Immature natural killer cell (primary cell): ENCODE measurements around the gene APC. TPM values are rescaled to one million over a fixed set of nuclear protein-coding genes. Genes with fewer than 3 reads are reported as not detected.

Experiments used
- DNase-seq, 3 donors: peaks; one replicate each; pipeline ENCODE4 v3.0.0; 2022; ENCODE audit warnings: mixed read lengths in 1 of 3
- H3K27ac Mint-ChIP-seq, 6 donors: one replicate each; pipeline ENCODE4 v1.8.0; 2020; ENCODE audit warnings: mixed read lengths in 6 of 6, mild to moderate bottlenecking in 5 of 6, inconsistent platforms in 4 of 6, moderate library complexity in 3 of 6
- H3K27me3 Mint-ChIP-seq, 3 donors: one replicate each; pipeline ENCODE4 v1.8.0; 2020 to 2021; ENCODE audit warnings: low read depth in 3 of 3, mild to moderate bottlenecking in 3 of 3, mixed read lengths in 3 of 3, moderate library complexity in 3 of 3, inconsistent platforms in 1 of 3
- H3K36me3 Mint-ChIP-seq, 3 donors: one replicate each; pipeline ENCODE4 v1.8.0; 2020; ENCODE audit warnings: mixed read lengths in 3 of 3, inconsistent platforms in 2 of 3, mild to moderate bottlenecking in 2 of 3
- H3K4me1 Mint-ChIP-seq, 2 donors: one replicate each; pipeline ENCODE4 v1.8.0; 2020; ENCODE audit warnings: inconsistent platforms in 2 of 2, mild to moderate bottlenecking in 2 of 2, mixed read lengths in 2 of 2, moderate library complexity in 1 of 2
- H3K4me3 Mint-ChIP-seq, 5 donors: one replicate each; pipeline ENCODE4 v1.8.0; 2020; ENCODE audit warnings: mild to moderate bottlenecking in 5 of 5, mixed read lengths in 5 of 5, inconsistent platforms in 3 of 5, moderate library complexity in 3 of 5
- H3K9me3 Mint-ChIP-seq, 6 donors: one replicate each; pipeline ENCODE4 v1.8.0; 2020; ENCODE audit warnings: mild to moderate bottlenecking in 6 of 6, mixed read lengths in 6 of 6, inconsistent platforms in 4 of 6, moderate library complexity in 3 of 6
- polyA plus RNA-seq, 3 donors: library from polyadenylated mRNA; unstranded; fragments of 300-500 nt; fragmentation: Illumina TruSeq; gene quantifications; one replicate each; pipeline ENCODE4 v1.2.3, GENCODE V29; 2021

The APC gene
- polyA plus RNA-seq, 3 donors from 2014 or later: 6.1 to 36.5 (median 14.3) TPM

DNA sequence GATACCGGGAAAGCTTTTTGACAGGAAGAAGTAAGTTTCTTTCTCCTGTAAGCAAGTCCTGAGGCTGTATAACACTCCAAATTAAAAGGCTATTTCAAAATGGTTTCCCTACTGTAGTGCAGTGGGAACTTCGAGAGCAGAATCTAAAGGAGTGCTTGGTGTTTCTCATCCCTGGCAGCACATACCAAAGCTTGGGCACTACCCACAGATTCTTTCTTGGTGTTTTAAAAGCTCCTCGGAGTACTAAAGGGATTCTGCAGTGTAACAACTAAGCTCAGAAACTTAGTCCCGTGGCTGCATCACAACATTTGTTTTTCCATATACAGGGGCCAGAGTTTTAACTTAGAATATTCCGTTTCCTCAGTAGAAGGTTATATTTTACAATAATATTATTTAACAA, 5.6 kb upstream of the APC start:
- H3K27me3 Mint-ChIP-seq: no peaks in the 10 kb centered on the region
- peaks cover 16 to 31% of the 10 kb centered on the region in 2 donors for H3K4me1 Mint-ChIP-seq
- no peak for DNase-seq
- no peak overlapping the region for H3K27ac Mint-ChIP-seq
- no peaks in the 10 kb centered on the region for H3K9me3 Mint-ChIP-seq
- H3K36me3 Mint-ChIP-seq: no peaks in the 10 kb centered on the region
- no peak overlapping the region for H3K4me3 Mint-ChIP-seq

DNA sequence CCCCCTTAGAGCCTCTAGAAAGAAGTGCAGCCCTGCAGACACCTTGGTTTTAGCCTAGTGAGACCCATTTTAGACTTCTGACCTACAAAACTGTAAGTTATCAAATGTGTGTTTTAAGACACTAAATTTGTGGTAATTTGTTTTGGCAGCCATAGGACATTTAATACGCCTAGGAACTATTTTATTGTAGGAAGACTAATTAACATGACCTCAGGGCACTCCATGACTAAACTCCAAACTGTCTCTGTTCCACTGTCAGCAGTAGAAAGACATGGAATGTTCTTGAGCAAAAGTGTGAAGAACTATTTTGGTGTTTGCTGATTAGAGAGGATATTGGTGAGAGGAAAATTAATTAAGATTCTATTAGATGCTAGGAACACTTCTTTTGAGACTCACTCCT, 4.1 kb upstream of the APC start:
- Mint-ChIP-seq H3K36me3 (no peaks in the 10 kb centered on the region), H3K4me1 (peaks cover 28 to 40% of the 10 kb centered on the region in 2 donors), H3K9me3 (no peaks in the 10 kb centered on the region), H3K27ac (no peak overlapping the region), H3K27me3 (peaks cover 0 to 4% (median 3%) of the 10 kb centered on the region in 3 donors), H3K4me3 (no peak overlapping the region)
- no peak for DNase-seq

DNA sequence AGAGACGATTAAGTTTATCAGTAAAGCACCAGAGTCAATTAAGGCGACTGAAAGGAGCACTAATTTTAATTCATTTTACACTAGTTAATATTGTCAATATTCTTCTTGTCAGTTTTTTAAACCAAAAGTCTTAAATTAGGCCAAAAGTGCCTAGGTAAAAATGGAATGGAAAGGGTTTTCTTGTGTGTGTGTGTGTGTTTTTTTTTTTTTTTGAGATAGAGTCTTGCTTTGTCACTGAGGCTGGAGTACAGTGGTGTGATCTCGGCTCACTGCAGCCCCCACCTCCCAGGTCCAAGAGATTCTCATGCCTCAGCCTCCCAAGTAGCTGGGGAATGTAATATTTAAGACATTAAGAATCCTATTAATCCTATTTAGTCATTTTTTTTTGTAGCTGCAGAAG, 3.1 kb upstream of the APC start:
- no peak for DNase-seq
- H3K27me3 Mint-ChIP-seq: peaks cover 0 to 4% (median 3%) of the 10 kb centered on the region in 3 donors
- no peaks in the 10 kb centered on the region for H3K9me3 Mint-ChIP-seq
- H3K4me3 Mint-ChIP-seq: no peak overlapping the region
- H3K4me1 Mint-ChIP-seq: peaks cover 19 to 30% of the 10 kb centered on the region in 2 donors
- no peaks in the 10 kb centered on the region for H3K36me3 Mint-ChIP-seq
- no peak overlapping the region for H3K27ac Mint-ChIP-seq

DNA sequence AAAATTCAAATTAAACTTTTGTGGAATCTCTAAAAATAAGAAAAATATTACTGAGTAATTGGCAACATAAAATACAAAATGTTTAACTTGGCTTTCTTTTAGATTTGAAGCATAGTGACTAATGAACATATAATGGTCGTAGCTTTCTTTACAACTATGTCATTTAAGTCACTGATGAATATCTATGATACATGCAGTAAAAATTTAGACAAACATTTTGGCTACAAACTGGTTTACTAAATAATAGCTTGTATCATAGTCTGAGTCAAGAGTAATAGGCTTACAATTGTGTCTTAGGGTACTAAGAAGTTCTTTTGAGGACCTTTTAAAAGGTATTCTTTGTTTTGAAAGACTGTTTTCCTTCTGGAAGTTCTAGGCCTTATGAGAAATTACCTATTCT, 2.0 kb upstream of the APC start:
- Mint-ChIP-seq H3K4me1 (peaks cover 19% of the 10 kb centered on the region in 2 donors), H3K9me3 (no peaks in the 10 kb centered on the region), H3K27me3 (peaks cover 0 to 4% (median 3%) of the 10 kb centered on the region in 3 donors), H3K27ac (no peak overlapping the region), H3K36me3 (no peaks in the 10 kb centered on the region), H3K4me3 (no peak overlapping the region)
- DNase-seq: no peak

DNA sequence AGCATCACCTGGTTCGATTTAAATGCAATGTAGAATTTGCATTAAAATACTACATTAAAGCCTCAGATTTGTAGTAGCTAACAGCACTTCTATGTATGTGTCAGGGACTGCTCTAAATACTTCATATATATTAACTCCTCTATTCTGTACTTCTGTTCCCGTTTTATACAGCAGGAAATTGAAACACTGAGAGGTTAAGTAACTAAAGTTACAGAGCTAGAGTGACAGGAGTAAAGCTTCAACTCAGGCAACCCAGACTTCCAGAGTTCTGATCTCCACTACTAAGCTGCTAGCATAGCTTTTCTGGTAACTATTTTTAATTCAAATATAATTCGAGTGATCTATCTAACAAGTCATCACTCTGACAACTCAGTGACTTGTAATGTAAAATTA, 619 bp upstream of the APC start:
- H3K4me1 Mint-ChIP-seq: peaks cover 19 to 21% of the 10 kb centered on the region in 2 donors
- peak overlapping the region; percentile 87 to 99 (median 96) for H3K4me3 Mint-ChIP-seq
- peaks cover 0 to 4% (median 3%) of the 10 kb centered on the region in 3 donors for H3K27me3 Mint-ChIP-seq
- H3K27ac Mint-ChIP-seq: peak overlapping the region in 4 of 6 donors; percentile 71 to 94 (median 92)
- DNase-seq: peak in 1 of 3 donors; percentile 4
- H3K36me3 Mint-ChIP-seq: no peaks in the 10 kb centered on the region
- no peaks in the 10 kb centered on the region for H3K9me3 Mint-ChIP-seq

DNA sequence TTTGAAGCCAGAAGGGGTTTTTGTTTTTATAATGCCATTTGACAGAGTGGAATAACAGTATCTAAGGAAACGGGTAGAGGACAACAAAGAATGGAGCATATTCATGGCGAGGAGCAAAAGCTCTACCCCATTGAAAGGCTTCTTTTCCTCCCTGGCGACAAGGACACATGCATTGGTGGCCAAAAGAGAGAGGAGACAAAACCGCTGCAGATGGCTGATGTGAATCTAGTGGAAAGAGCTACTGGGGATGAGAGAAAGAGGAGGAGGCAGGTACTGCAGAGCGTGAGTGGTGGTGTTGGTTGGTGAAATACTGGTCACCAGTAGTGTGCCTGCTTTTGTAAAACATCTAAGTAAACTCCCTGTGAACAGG, 491 bp downstream of the APC start:
- peaks cover 23% of the 10 kb centered on the region in 2 donors for H3K4me1 Mint-ChIP-seq
- no peaks in the 10 kb centered on the region for H3K36me3 Mint-ChIP-seq
- peaks cover 0 to 4% (median 3%) of the 10 kb centered on the region in 3 donors for H3K27me3 Mint-ChIP-seq
- peak in 1 of 3 donors; percentile 9 for DNase-seq
- H3K27ac Mint-ChIP-seq: peak overlapping the region; percentile 71 to 94 (median 88)
- H3K9me3 Mint-ChIP-seq: no peaks in the 10 kb centered on the region
- peak overlapping the region; percentile 87 to 99 (median 96) for H3K4me3 Mint-ChIP-seq

DNA sequence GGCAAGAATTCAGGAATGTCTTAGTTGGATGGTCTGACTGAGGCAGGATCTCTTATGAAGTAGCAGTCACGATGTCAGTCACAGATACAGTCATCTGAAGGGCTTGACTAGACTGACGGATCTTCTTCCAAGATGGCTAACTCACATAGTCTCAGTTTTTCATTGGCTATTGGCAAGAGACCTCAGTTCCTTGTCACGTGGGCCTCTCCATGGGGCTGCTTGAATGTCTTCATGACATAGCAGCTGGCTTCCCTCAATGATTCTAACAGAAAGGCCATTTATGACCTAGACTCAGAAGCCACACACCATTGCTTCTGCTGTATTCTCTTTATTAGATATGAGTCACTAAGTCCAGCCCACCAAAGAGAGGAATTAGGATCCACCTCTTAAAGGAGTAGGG, 4.7 kb downstream of the APC start:
- Mint-ChIP-seq H3K9me3 (no peaks in the 10 kb centered on the region), H3K27ac (no peak overlapping the region), H3K27me3 (peaks cover 0 to 4% (median 3%) of the 10 kb centered on the region in 3 donors), H3K4me1 (peaks cover 19 to 25% of the 10 kb centered on the region in 2 donors), H3K36me3 (no peaks in the 10 kb centered on the region), H3K4me3 (no peak overlapping the region)
- no peak for DNase-seq

DNA sequence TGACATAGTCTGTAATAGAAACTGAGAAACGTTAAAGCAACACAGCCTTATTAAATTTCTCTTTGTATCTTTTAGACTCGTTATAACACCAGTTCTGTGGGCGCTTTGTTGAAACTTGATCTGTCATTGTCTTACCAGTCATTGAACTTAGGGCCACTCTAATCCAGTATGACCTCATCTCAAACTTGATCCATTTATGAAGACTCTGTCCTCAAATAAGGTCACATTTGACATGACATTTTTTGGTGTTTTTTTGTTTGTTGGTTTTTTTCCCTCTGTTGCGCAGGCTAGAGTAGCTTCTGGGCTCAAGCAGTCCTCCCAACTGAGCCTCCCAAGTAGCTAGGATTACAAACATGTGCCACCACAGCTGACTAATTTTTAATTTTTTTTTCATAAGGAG, 5.9 kb downstream of the APC start:
- no peak for DNase-seq
- H3K4me1 Mint-ChIP-seq: peaks cover 12 to 13% of the 10 kb centered on the region in 2 donors
- H3K27ac Mint-ChIP-seq: no peak overlapping the region
- H3K4me3 Mint-ChIP-seq: no peak overlapping the region
- H3K9me3 Mint-ChIP-seq: no peaks in the 10 kb centered on the region
- H3K36me3 Mint-ChIP-seq: no peaks in the 10 kb centered on the region
- H3K27me3 Mint-ChIP-seq: no peaks in the 10 kb centered on the region

DNA sequence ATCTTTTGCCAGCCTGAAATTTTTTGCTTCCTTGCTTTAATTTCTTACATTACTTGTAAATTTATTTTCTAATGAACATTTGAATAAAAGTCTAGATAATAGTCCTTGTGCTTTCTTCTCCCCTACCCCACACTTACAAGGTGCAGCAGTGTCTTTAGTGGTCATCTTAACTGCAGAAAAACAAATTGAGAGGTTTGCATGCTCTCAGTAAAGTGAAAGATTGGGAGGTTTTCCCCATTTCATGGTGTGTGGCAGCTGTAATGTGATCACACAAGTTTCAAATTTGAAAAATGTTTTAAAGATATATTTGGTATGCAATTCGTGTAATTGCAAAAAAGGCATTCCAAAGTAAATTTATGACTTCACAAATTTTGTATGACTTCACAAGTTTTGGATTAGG, 14.7 kb downstream of the APC start:
- H3K4me1 Mint-ChIP-seq: peaks cover 10 to 17% of the 10 kb centered on the region in 2 donors
- peaks cover 0 to 2% (median 2%) of the 10 kb centered on the region in 3 donors for H3K27me3 Mint-ChIP-seq
- no peak overlapping the region for H3K4me3 Mint-ChIP-seq
- no peak for DNase-seq
- H3K36me3 Mint-ChIP-seq: peaks cover 0 to 3% (median 0%) of the 10 kb centered on the region in 3 donors
- no peaks in the 10 kb centered on the region for H3K9me3 Mint-ChIP-seq
- H3K27ac Mint-ChIP-seq: no peak overlapping the region

DNA sequence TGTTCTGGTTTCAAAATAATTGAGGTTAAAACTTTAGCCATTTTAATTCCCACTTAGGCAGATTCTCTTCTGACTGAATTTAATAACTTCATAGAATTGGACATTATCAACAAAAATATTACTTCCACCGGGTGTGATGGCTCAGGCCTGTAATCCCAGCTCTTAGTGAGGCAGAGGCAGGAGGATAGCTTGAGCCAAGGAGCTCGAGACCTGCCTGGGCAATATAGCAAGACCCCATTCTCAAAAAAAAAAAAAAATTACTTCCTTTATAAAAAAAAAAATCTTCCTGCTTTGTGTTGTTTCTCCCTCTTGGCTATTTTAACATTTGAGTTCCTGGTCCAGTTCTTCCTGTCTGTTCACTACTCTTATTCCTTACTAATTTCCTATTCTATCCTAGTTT, 18.0 kb downstream of the APC start:
- no peak for DNase-seq
- H3K4me1 Mint-ChIP-seq: peaks cover 7 to 15% of the 10 kb centered on the region in 2 donors
- peaks cover 8 to 15% (median 10%) of the 10 kb centered on the region in 3 donors for H3K36me3 Mint-ChIP-seq
- H3K4me3 Mint-ChIP-seq: no peak overlapping the region
- peaks cover 0 to 2% (median 0%) of the 10 kb centered on the region in 3 donors for H3K27me3 Mint-ChIP-seq
- no peaks in the 10 kb centered on the region for H3K9me3 Mint-ChIP-seq
- H3K27ac Mint-ChIP-seq: peak overlapping the region in 2 of 6 donors; percentile 17 to 67

DNA sequence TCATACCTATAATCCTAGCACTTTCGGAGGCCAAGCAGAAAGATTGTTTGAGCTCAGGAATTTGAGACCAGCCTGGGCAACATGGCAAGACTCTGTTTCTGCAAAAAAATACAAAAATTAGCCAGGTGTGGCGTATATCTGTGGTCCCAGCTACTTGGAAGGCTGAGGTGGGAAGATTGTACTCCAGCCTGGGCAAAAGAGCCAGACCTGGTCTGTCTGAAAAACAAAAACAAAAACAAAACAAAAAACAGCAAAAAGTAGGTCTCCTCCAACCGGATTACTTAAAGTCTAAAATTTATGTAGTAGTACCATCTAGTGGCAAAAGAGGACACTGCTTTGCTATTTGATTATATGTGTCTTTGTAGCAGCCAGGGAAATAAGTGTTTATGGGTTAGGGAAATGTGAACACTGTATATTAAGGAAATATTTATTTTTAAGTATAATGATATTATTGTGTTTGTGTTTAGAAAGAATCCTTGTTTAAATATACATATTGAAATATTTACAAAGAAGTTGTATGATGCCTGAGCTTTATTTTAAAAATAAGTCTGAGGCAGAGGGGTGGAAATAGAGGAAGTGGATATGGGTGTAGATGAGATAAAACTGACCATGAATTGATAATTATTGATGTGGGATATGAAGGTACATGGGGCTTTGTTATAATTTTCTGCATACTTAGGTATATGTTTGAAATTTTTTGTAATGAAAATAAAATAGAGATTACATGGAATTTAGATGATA, 20.0 kb downstream of the APC start:
- Mint-ChIP-seq H3K27me3 (peaks cover 0 to 2% (median 0%) of the 10 kb centered on the region in 3 donors), H3K36me3 (peaks cover 8 to 21% (median 10%) of the 10 kb centered on the region in 3 donors), H3K4me3 (peak overlapping the region in 2 of 5 donors; percentile 10 to 24), H3K27ac (peak overlapping the region in 4 of 6 donors; percentile 36 to 55 (median 40)), H3K4me1 (peaks cover 7 to 12% of the 10 kb centered on the region in 2 donors), H3K9me3 (no peaks in the 10 kb centered on the region)
- DNase-seq: peak; percentile 45 to 60 (median 52)

DNA sequence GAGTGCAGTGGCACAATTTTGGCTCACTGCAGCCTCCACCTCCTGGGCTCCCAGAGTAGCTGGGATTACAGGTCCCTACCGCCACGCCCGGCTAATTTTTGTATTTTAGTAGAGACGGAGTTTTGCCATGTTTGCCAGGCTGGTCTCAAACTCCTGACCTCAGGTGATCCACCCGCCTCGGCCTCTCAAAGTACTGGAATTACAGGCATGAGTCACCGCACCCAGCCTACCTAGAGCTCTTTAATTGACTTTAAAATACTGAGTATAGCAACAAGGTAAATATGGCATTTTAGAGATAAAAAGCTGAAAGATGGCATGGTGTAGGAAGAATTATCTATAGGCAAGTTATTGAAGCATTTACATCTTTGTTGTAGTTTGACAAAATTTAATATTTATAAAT, 21.0 kb downstream of the APC start:
- Mint-ChIP-seq H3K27me3 (peaks cover 0 to 2% (median 0%) of the 10 kb centered on the region in 3 donors), H3K4me3 (no peak overlapping the region), H3K4me1 (peaks cover 4 to 12% of the 10 kb centered on the region in 2 donors), H3K36me3 (peaks cover 8 to 21% (median 10%) of the 10 kb centered on the region in 3 donors), H3K27ac (no peak overlapping the region), H3K9me3 (no peaks in the 10 kb centered on the region)
- no peak for DNase-seq

DNA sequence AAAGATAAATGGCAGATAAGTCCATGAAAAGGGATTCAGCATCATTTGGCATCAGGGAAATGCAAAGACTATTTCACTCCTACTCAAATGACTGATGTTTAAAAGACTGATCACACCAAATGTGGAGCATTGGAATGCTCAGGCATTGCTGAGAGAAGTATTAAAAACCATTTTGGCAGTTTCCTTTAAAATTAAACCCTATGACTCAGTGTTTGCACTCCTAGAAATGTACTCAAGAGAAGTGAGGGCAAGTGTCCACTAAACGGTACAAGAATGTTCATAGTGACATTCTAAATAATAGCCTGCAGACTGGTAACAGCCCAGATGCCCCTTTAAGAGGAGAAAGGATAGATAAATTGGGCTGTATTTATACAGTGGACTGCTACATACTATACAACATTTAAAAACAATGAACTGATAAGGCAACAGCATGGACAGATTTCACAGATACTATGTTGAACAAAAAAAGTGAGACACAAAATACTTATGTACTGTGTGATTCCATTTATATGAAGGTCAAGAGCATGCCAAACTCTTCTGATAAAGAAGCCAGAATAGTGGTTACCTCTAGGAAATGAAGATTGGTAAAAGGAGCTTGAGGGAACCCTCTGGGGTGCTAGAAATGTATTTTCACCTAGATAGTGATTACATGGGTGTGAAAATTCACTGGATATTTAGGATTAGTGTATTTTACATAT, 24.6 kb downstream of the APC start:
- Mint-ChIP-seq H3K27me3 (no peaks in the 10 kb centered on the region), H3K9me3 (no peaks in the 10 kb centered on the region), H3K36me3 (peaks cover 8 to 20% (median 10%) of the 10 kb centered on the region in 3 donors), H3K4me1 (peaks cover 4% of the 10 kb centered on the region in 2 donors), H3K4me3 (no peak overlapping the region), H3K27ac (peak overlapping the region in 1 of 6 donors; percentile 27)
- no peak for DNase-seq

DNA sequence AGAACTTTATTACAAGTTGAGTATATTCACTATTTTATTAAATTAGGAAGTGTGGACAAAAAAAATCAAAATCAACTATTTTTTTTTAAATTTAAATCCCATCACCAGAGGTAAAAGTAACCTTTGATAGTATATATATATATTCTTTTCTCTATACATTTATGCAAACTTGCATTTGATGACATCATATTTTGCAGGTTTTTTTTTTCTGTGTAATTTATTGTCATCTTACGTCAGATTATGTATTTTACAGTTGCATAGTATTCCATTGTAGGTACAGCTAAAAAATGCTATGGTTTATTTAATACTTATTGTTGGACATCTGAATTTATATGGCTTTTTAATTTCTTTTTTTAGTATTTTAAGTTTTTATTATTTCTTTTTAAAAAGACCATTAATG, 25.5 kb downstream of the APC start:
- Mint-ChIP-seq H3K36me3 (peaks cover 8 to 16% (median 10%) of the 10 kb centered on the region in 3 donors), H3K27me3 (no peaks in the 10 kb centered on the region), H3K4me3 (no peak overlapping the region), H3K27ac (no peak overlapping the region), H3K4me1 (peaks cover 0 to 1% of the 10 kb centered on the region in 2 donors), H3K9me3 (no peaks in the 10 kb centered on the region)
- no peak for DNase-seq
